PC-9 (cell line): ENCODE results near the gene SLC25A30.

Experiments
- EZH2 ChIP-seq: fragments of 200-600 bp; sonication (generic); IDR thresholded peaks from 2 replicates; pipeline ENCODE4 v1.8.0; 2017; ENCODE audit warnings: antibody characterized with exemption, low read depth
- TF ChIP-seq, protein P1 (sequence below): fragments of 200-600 bp; sonication (generic); conservative IDR thresholded peaks from 2 replicates; pipeline ENCODE4 v1.6.1; 2017; ENCODE audit warnings: mixed run types, antibody characterized with exemption, mild to moderate bottlenecking, moderate library complexity

DNA sequence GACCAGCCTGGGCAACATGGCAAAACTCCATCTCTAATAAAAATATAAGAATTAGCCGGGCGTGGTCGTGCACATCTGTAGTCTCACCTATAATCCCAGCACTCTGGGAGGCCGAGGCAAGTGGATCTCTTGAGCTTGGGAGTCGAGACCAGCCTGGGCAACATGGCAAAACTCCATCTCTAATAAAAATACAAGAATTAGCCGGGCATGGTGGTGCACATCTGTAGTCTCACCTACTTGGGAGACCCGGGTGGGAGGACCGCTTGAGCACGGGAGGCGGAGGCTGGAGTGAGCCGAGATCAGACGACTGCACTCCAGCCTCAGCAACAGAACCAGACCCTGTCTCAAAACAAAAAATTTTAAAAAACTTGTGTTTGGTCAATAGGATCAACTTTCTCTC, 7.7 kb downstream of the SLC25A30 start:
- TF ChIP-seq, protein P1, sequence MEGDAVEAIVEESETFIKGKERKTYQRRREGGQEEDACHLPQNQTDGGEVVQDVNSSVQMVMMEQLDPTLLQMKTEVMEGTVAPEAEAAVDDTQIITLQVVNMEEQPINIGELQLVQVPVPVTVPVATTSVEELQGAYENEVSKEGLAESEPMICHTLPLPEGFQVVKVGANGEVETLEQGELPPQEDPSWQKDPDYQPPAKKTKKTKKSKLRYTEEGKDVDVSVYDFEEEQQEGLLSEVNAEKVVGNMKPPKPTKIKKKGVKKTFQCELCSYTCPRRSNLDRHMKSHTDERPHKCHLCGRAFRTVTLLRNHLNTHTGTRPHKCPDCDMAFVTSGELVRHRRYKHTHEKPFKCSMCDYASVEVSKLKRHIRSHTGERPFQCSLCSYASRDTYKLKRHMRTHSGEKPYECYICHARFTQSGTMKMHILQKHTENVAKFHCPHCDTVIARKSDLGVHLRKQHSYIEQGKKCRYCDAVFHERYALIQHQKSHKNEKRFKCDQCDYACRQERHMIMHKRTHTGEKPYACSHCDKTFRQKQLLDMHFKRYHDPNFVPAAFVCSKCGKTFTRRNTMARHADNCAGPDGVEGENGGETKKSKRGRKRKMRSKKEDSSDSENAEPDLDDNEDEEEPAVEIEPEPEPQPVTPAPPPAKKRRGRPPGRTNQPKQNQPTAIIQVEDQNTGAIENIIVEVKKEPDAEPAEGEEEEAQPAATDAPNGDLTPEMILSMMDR, result no peak
- no peak for TF ChIP-seq EZH2
